K562 (cell line): ENCODE measurements around the gene TTC28. TPM values are rescaled to one million over a fixed set of nuclear protein-coding genes. Genes with fewer than 3 reads are reported as not detected.

Experiments
- ARNT ChIP-seq, 2 experiments: fragments of 450-650 bp; IDR thresholded peaks; 2 replicates each; pipeline ENCODE4 v1.6.1; 2016; ENCODE audit warnings: mild to moderate bottlenecking in 1 of 2
- BRD4 ChIP-seq: fragments of 200-600 bp; sonication (generic); IDR thresholded peaks from 2 replicates; pipeline ENCODE4 v1.6.1; 2017; ENCODE audit warnings: inconsistent platforms
- CAMTA2 ChIP-seq: fragments of 250-450 bp; sonication (Bioruptor Pico); conservative IDR thresholded peaks from 2 replicates; pipeline ENCODE4 v1.5.1; 2022
- CBFA2T2 ChIP-seq: fragments of 450-650 bp; conservative IDR thresholded peaks from 2 replicates; pipeline ENCODE4 v1.6.1; 2017; ENCODE audit warnings: mild to moderate bottlenecking
- CBFB ChIP-seq: sonication (generic); formaldehyde crosslinking; IDR thresholded peaks from 2 replicates; pipeline ENCODE4 v1.4.0; 2020; ENCODE audit warnings: mild to moderate bottlenecking, missing genetic modification reagents
- DPF2 ChIP-seq: fragments of 450-650 bp; IDR thresholded peaks from 2 replicates; pipeline ENCODE4 v1.6.1; 2016
- EP300 ChIP-seq: IDR thresholded peaks from 2 replicates; pipeline ENCODE4 v1.6.1; 2012; ENCODE audit warnings: low read length, improper control_type of control experiment
- GABPB2 ChIP-seq: fragments of 250-450 bp; sonication (Bioruptor Pico); conservative IDR thresholded peaks from 2 replicates; pipeline ENCODE4 v1.5.1; 2021; ENCODE audit warnings: mild to moderate bottlenecking
- HOXB6 ChIP-seq: fragments of 250-450 bp; sonication (Bioruptor Pico); IDR thresholded peaks from 2 replicates; pipeline ENCODE4 v1.5.1; 2022; ENCODE audit warnings: mild to moderate bottlenecking, borderline replicate concordance
- NBN ChIP-seq: fragments of 450-650 bp; IDR thresholded peaks from 2 replicates; pipeline ENCODE4 v1.6.1; 2016; ENCODE audit warnings: low read depth, mild to moderate bottlenecking
- PPARD ChIP-seq: fragments of 250-450 bp; sonication (Bioruptor Pico); IDR thresholded peaks from 2 replicates; pipeline ENCODE4 v1.8.0; 2022; ENCODE audit warnings: inconsistent platforms, mild to moderate bottlenecking, moderate library complexity
- SLC30A9 ChIP-seq: fragments of 250-450 bp; sonication (Bioruptor Pico); IDR thresholded peaks from 2 replicates; pipeline ENCODE4 v1.8.0; 2022; ENCODE audit warnings: mild to moderate bottlenecking, moderate library complexity
- ZBTB17 ChIP-seq: fragments of 450-650 bp; formaldehyde crosslinking; IDR thresholded peaks from 2 replicates; pipeline ENCODE4 v1.4.0; 2020; ENCODE audit warnings: mild to moderate bottlenecking
- polyA plus RNA-seq, 8 experiments: library from polyadenylated mRNA; depleted of rRNA in 4 of 8; stranded (reverse) in 5 of 8; unstranded in 3 of 8; fragments of >200 nt; fragmentation: Nextera tagmentation in 2 of 8; fragmentation: Illumina TruSeq in 1 of 8; extraction: Ambion mirVana in 2 of 8; extraction: Trizol in 1 of 8; gene quantifications; 2 replicates each; pipeline versions ENCODE4 v1.2.1 to v1.2.3, GENCODE V29; 2011 to 2014; ENCODE audit warnings: inconsistent platforms in 1 of 8, missing spikeins in 1 of 8
- total RNA-seq, 7 experiments: library from RNA; depleted of rRNA in 6 of 7; stranded (reverse); fragments of >200 nt in 6 of 7; fragmentation: Illumina TruSeq in 2 of 7; extraction: Trizol in 2 of 7; gene quantifications; 2 replicates each; pipeline versions ENCODE4 v1.2.1 to v1.2.3, GENCODE V29; 2011 to 2021; ENCODE audit warnings: low replicate concordance in 1 of 7
- TF ChIP-seq, protein P1 (sequence below), 3 experiments: fragments of 200-800 bp in 1 of 3; fragments of 250-450 bp in 1 of 3; fragments of 450-650 bp in 1 of 3; sonication (Bioruptor Pico) in 1 of 3; sonication (Bioruptor generic) in 1 of 3; formaldehyde crosslinking in 1 of 3; IDR thresholded peaks; 2 replicates each; pipeline versions ENCODE4 v1.6.1 to v1.8.0; 2016 to 2022; ENCODE audit warnings: mild to moderate bottlenecking in 2 of 3, missing genetic modification characterization in 2 of 3, missing compliant biosample characterization in 1 of 3, moderate library complexity in 1 of 3
- TF ChIP-seq, protein P2 (sequence below): fragments of 250-450 bp; sonication (Bioruptor Pico); IDR thresholded peaks from 2 replicates; pipeline ENCODE4 v1.8.0; 2021; ENCODE audit warnings: mild to moderate bottlenecking, moderate library complexity

TTC28 gene
- total and polyA plus RNA-seq, 9 of the 15 experiments (the other 6 are each of a cell fraction or from before 2014, with no cell fraction given) = 0.22 to 10.7 (median 3.1) TPM

DNA sequence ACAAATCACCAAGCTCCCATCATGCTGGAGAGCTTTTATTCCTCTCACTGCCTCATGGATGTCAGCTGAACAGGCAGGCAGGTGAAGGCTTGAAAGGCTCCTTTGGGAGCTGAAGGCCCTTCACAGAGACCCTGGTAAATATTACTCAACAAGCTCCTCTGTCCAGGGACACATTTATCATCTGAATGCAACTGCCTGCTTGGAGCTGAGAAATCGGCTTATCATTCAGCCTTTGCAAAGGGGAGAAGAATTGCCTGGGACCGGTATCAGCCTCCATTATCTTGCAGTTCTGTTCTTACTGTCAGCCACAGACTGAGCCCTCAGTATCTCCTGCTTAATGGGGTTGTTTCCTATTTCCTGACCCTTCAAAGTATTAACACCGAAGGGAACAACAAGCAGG is 646.8 kb downstream of the TTC28 start (continued):
- TF ChIP-seq DPF2 (peak; percentile 28; the same call in 1 of the 2 replicates), CAMTA2 (no peak), CBFA2T2 (peak; percentile 34; the same call in 1 of the 2 replicates), EP300 (peak; percentile 9; the same call in 1 of the 2 replicates), NBN (no peak), SLC30A9 (CRISPR knock-in tag) (no peak), HOXB6 (CRISPR knock-in tag) (no peak), ARNT (IDR thresholded peaks at IDR 0.05) (no peak), GABPB2 (CRISPR knock-in tag) (no peak), CBFB (CRISPR knock-in tag) (no peak), BRD4 (no peak), PPARD (CRISPR knock-in tag) (no peak), ZBTB17 (CRISPR knock-in tag) (no peak)
- TF ChIP-seq, protein P1, sequence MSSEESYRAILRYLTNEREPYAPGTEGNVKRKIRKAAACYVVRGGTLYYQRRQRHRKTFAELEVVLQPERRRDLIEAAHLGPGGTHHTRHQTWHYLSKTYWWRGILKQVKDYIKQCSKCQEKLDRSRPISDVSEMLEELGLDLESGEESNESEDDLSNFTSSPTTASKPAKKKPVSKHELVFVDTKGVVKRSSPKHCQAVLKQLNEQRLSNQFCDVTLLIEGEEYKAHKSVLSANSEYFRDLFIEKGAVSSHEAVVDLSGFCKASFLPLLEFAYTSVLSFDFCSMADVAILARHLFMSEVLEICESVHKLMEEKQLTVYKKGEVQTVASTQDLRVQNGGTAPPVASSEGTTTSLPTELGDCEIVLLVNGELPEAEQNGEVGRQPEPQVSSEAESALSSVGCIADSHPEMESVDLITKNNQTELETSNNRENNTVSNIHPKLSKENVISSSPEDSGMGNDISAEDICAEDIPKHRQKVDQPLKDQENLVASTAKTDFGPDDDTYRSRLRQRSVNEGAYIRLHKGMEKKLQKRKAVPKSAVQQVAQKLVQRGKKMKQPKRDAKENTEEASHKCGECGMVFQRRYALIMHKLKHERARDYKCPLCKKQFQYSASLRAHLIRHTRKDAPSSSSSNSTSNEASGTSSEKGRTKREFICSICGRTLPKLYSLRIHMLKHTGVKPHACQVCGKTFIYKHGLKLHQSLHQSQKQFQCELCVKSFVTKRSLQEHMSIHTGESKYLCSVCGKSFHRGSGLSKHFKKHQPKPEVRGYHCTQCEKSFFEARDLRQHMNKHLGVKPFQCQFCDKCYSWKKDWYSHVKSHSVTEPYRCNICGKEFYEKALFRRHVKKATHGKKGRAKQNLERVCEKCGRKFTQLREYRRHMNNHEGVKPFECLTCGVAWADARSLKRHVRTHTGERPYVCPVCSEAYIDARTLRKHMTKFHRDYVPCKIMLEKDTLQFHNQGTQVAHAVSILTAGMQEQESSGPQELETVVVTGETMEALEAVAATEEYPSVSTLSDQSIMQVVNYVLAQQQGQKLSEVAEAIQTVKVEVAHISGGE (CRISPR knock-in tag; IDR thresholded peaks at IDR 0.05) = no peak
- TF ChIP-seq, protein P2, sequence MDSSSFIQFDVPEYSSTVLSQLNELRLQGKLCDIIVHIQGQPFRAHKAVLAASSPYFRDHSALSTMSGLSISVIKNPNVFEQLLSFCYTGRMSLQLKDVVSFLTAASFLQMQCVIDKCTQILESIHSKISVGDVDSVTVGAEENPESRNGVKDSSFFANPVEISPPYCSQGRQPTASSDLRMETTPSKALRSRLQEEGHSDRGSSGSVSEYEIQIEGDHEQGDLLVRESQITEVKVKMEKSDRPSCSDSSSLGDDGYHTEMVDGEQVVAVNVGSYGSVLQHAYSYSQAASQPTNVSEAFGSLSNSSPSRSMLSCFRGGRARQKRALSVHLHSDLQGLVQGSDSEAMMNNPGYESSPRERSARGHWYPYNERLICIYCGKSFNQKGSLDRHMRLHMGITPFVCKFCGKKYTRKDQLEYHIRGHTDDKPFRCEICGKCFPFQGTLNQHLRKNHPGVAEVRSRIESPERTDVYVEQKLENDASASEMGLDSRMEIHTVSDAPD (CRISPR knock-in tag) = no peak
- TF ChIP-seq, all 486 proteins: peak for 8
